Psoas muscle (tissue), 8 donors: ENCODE measurements around the gene MYOZ2. TPM values are rescaled to one million over a fixed set of nuclear protein-coding genes. Genes with fewer than 3 reads are reported as not detected.

Experiments
- ATAC-seq, 4 donors: fragments of 200-7000 bp; cut with Tn5 transposase; one replicate each; pipeline ENCODE4 v1.9.1; 2020; ENCODE audit warnings: moderate library complexity in 3 of 4, mild to moderate bottlenecking in 2 of 4
- DNase-seq, 2 donors: peaks; one replicate each; pipeline ENCODE4 v3.0.0-alpha.2; 2020
- H3K27ac ChIP-seq: fragments of 200-600 bp; one replicate; pipeline ENCODE4 v1.8.0; 2022
- H3K27me3 ChIP-seq, 3 donors: fragments of 200-600 bp in 1 of 3; one replicate each; pipeline versions ENCODE4 v1.6.1 to v1.8.0; 2013 to 2022; ENCODE audit warnings: low read length in 2 of 3, mild to moderate bottlenecking in 2 of 3, moderate library complexity in 1 of 3; ENCODE audit not compliant: insufficient read depth in 3 of 3
- H3K36me3 ChIP-seq, 2 donors: fragments of 200-600 bp in 1 of 2; one replicate each; pipeline versions ENCODE4 v1.6.1 to v1.8.0; 2013 to 2022; ENCODE audit warnings: low read depth in 1 of 2, mild to moderate bottlenecking in 1 of 2, moderate library complexity in 1 of 2; ENCODE audit not compliant: insufficient read depth in 1 of 2
- H3K4me1 ChIP-seq: fragments of 200-600 bp; one replicate; pipeline ENCODE4 v1.8.0; 2022
- H3K4me3 ChIP-seq: fragments of 200-600 bp; one replicate; pipeline ENCODE4 v1.8.0; 2022; ENCODE audit warnings: mild to moderate bottlenecking
- H3K9me3 ChIP-seq: fragments of 200-600 bp; one replicate; pipeline ENCODE4 v1.8.0; 2022
- WGBS, 3 donors: extraction: QIAGEN DNeasy Blood & Tissue Kit; methylation state at CpG; one replicate each; pipeline versions ENCODE4 v1.1.6 to v1.1.7; 2013; 5-methylcytosine and 5-hydroxymethylcytosine counted together
- intact Hi-C, 2 donors: fragments of 100-400 bp; cut with DNase I; formaldehyde crosslinking; loops; one replicate each; pipeline versions ENCODE4 v1.11.0 to v1.14.2; 2022
- polyA plus RNA-seq, 3 donors: library from polyadenylated mRNA; stranded (reverse); fragments of 200-250 nt; gene quantifications; one replicate each; pipeline ENCODE4 v1.2.3, GENCODE V29; 2013
- total RNA-seq, 4 donors: library from RNA; stranded (reverse); fragmentation: NEBNext Ultra II Directional in 2 of 4; extraction: Animal tissue kit (Norgen Biotek cat#: 25700) in 2 of 4; gene quantifications; one replicate each; pipeline versions ENCODE4 v1.2.1 to v1.2.4, GENCODE V29; 2021 to 2023
- TF ChIP-seq, protein P1 (sequence below): fragments of 200-600 bp; IDR thresholded peaks from one replicate; pipeline ENCODE4 v1.8.0; 2022; ENCODE audit warnings: antibody characterized with exemption
- donor health status: healthy with polysubstance abuse.
- donor health status: DM: no; HTN: no; CAD: no; lungs with moderate emphysema.
- donor health status: Bipolar disorder and iron deficiency.
- donor health status: healthy.
- donor health status: DM: yes; HTN: yes; CAD: no.
- donor health status: DM: no; HTN: no; CAD: no.
- donor health status: DM: no; HTN: no; CAD: no.
- donor health status: DM: yes; HTN: yes; CAD: no.

MYOZ2 gene
- total and polyA plus RNA-seq, 7 donors: 55.1 to 469 (median 204) TPM

DNA sequence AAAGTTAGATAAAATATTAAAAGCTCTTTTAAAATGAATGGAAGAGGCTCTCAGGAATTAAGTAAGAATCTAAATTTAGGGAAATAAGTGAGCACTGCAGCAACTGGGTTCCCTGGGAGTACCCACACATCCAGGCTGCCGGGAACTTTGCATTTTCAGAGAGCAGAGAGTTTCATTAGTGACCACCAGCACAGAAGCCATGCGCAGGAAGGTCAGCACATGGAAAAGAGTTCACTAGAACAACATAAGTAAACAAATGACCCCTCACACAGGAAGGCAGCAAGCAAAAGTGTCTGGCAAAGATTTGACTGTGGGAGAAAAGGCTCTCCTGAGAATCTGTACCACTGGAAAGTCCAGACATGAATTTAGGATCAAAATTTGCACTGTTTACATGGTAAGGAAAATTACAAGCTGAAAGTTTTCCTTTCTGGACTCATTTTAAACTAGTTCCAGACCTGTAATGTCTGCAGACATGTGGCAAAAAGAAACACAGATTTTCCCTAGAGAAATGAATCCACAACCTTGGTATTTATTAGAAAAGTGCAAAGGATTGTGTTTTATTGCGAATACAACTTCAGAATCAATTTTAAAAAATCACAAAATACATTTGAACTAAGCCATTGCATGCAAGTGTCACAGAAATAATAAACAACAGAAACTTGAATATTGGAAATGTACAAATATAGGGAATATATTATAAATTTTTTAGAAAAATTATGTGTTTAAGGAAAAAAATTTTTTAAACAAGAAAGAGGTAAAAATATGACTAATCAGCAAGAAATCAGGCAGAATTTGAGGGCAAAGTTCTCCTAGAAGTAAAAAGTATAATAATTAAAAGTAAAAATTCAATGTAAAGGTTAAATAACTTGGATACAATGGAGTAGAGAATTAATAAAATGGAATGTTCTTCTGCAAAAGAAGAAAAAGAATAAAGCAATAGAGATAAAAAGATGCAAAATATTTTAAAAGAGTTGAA is 18.4 kb upstream of the MYOZ2 start:
- ATAC-seq (no peak), DNase-seq (no peak)
- intact Hi-C loops: no loop called here
- no peaks in the 10 kb centered on the region for H3K36me3 ChIP-seq
- no peak overlapping the region for H3K4me3 ChIP-seq
- H3K9me3 ChIP-seq: no peaks in the 10 kb centered on the region
- no peaks in the 10 kb centered on the region for H3K27me3 ChIP-seq
- TF ChIP-seq, protein P1, sequence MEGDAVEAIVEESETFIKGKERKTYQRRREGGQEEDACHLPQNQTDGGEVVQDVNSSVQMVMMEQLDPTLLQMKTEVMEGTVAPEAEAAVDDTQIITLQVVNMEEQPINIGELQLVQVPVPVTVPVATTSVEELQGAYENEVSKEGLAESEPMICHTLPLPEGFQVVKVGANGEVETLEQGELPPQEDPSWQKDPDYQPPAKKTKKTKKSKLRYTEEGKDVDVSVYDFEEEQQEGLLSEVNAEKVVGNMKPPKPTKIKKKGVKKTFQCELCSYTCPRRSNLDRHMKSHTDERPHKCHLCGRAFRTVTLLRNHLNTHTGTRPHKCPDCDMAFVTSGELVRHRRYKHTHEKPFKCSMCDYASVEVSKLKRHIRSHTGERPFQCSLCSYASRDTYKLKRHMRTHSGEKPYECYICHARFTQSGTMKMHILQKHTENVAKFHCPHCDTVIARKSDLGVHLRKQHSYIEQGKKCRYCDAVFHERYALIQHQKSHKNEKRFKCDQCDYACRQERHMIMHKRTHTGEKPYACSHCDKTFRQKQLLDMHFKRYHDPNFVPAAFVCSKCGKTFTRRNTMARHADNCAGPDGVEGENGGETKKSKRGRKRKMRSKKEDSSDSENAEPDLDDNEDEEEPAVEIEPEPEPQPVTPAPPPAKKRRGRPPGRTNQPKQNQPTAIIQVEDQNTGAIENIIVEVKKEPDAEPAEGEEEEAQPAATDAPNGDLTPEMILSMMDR: no peak
- H3K27ac ChIP-seq: no peak overlapping the region
- 52 to 69% (median 58%) methylated on average over 3 of the region's 3 CpGs for WGBS, 3 donors
- H3K4me1 ChIP-seq: peaks cover 5% of the 10 kb centered on the region

GRCh38 chr4:119118397-119118796 is 17.2 kb upstream of the MYOZ2 start:
- DNase-seq (no peak), ATAC-seq (no peak)
- 77 to 88% (median 87%) methylated on average over 2 of the region's 2 CpGs for WGBS, 3 donors
- no peak overlapping the region for H3K4me3 ChIP-seq
- no peaks in the 10 kb centered on the region for H3K36me3 ChIP-seq
- no peak overlapping the region for H3K27ac ChIP-seq
- no peaks in the 10 kb centered on the region for H3K27me3 ChIP-seq
- intact Hi-C loops: no loop called here
- no peaks in the 10 kb centered on the region for H3K4me1 ChIP-seq
- TF ChIP-seq, protein P1: no peak
- H3K9me3 ChIP-seq: no peaks in the 10 kb centered on the region

DNA sequence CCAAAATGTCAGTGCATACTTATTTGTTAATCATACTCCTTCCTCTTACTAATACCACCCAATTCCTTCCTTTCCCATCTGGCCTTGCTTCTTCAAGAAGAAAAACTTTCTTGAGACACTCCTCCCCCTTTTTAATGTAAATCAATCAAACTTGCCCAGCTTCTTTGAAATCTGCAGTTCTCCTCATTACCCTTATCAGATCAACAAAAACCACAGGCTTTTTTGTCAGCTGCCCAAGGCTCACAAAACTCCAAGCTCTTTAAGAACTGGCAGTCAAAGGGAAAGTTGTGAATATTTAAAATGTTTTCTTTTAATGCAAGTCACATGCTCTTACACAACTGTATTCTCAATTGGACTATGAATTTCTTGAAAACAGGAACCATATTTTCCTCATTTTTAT is 11.3 kb upstream of the MYOZ2 start:
- ATAC-seq: no peak
- Histone ChIP-seq H3K4me1 (no peaks in the 10 kb centered on the region), H3K27me3 (no peaks in the 10 kb centered on the region), H3K9me3 (no peaks in the 10 kb centered on the region), H3K27ac (no peak overlapping the region), H3K36me3 (no peaks in the 10 kb centered on the region), H3K4me3 (no peak overlapping the region)
- DNase-seq: no peak
- intact Hi-C loops: no loop called here
- TF ChIP-seq, protein P1: no peak

GRCh38 chr4:119125931-119126330 is 9.7 kb upstream of the MYOZ2 start:
- no peak overlapping the region for H3K27ac ChIP-seq

More at GRCh38 chr4:119125931-119126330, 9.7 kb upstream of the MYOZ2 start:
- Histone ChIP-seq H3K4me1 (no peaks in the 10 kb centered on the region), H3K4me3 (no peak overlapping the region), H3K36me3 (no peaks in the 10 kb centered on the region), H3K27me3 (no peaks in the 10 kb centered on the region), H3K9me3 (no peaks in the 10 kb centered on the region)
- intact Hi-C loops: no loop called here
- ATAC-seq (no peak), DNase-seq (no peak)
- TF ChIP-seq, protein P1: no peak
